HG03066 (cell line): ENCODE results near the gene SHROOM1.

ENCODE experiments used
- ATAC-seq: cut with Tn5 transposase; IDR thresholded peaks from one replicate; pipeline ENCODE4 v1.9.1; 2021; ENCODE audit warnings: low read depth; ENCODE audit not compliant: unreplicated experiment

SHROOM1 gene

GRCh38 chr5:132825834-132826391, 4.5 kb downstream of the SHROOM1 start:
- ATAC-seq = no peak

GRCh38 chr5:132825033-132825833, 5.2 kb downstream of the SHROOM1 start:
- ATAC-seq = no peak

DNA sequence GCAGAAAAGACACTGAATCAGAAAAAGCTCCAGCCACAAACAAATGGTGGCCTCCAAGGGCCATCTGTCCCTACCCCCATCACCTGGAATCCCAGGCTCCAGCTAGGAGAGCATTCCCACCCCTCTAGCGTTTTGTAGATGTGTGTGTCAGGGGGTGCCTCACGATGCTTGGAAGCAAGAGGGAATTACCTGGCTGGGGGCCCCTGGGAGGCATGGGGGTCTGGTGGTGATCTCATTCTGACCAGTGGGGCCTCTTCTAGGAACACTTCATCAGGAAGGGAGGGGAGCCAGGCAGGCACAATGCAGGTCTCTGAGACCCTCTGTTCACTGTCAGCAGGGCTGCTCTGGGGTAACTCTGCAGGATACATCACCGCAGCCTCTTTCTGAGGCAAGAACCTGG, 6.0 kb downstream of the SHROOM1 start:
- no peak for ATAC-seq

DNA sequence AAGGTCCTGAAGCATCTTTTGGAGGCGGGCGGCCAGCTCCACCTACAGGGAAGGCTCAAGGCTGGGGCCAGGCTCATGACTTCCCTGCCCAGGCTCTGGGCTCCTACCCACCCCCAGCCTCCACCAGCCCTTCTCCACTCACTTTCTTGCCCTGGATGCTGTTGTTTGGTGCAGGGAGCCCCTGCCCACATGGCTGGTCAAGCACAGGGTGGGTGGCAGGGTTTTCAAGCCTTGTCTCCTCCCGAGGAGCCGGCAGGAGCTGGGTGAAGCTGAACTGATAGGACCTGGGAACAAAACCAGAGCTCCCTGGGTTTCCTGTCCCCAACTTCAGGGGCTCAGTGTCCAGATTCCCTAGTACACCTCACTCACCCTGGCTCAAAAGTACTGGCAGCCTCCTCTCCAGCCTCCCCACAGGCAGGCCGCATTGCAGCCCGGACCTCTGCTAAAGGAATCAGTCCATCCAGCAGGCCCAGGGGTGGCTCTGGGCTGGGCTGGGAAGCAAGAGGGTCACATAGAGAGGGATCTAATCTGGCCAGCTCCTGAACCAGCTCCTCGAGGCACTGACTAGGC, 6.9 kb downstream of the SHROOM1 start:
- no peak for ATAC-seq

DNA sequence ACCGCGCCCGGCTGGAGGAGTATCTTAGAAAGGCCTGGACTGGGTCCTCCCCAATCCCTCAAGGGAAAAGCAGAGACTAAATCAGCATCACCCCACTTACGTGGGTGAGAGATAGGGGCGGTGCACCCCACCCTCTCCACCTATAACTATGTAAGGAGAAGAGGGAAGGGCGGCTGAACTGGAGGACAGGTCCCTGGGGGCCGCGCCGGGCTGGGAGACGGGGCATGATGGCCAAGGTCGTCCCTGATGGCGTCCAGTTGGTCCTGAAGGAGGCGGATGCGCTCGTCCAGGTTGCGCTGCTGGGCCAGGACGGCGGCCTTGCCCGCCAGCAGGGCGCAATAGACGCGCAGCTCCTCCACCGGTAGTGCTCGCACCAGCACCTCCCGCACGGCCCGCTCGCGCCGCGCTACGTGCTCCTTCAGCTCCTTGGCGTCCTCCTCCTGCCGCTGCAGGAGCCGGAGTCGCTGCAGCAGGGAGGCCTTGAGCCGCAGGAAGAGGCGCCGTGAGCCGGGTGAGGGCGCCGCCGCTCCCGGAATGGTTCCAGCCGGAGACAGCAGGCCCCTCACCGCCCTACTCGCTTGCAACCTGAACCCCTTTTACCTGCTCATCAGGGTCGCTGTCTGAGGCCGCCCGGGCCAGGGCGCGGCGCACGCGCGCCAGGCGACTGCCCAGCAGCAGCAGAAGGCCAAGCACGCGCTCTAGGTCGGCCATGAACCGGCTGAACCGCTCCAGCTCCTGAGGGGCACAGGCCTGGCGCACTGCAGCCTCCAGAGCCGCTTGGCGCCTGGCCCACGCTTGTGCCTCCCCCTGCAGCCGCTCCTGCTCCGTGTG, 7.6 kb downstream of the SHROOM1 start:
- no peak for ATAC-seq

- ATAC-seq = no peak
These were observed 8.7 kb downstream of the SHROOM1 start for GRCh38 chr5:132821791-132822190.

DNA sequence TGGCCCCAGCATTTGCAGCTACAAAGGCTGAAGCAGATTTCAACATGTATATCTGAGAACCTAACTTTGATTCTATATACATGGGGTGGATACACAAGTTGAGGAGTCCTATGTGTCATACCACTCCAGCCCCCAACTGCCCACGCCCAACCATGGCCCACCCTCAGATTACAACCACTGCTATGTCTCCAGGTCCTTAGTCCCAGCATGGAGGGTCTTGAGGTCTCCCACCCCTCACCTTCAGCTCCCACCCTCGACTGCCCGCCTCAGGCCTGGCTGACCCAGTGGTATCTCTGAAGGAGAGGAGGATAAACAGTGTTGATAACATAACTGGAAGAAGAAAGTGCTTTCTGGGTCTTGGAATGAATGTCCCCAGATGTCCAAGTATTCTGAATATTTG, 9.1 kb downstream of the SHROOM1 start:
- no peak for ATAC-seq

DNA sequence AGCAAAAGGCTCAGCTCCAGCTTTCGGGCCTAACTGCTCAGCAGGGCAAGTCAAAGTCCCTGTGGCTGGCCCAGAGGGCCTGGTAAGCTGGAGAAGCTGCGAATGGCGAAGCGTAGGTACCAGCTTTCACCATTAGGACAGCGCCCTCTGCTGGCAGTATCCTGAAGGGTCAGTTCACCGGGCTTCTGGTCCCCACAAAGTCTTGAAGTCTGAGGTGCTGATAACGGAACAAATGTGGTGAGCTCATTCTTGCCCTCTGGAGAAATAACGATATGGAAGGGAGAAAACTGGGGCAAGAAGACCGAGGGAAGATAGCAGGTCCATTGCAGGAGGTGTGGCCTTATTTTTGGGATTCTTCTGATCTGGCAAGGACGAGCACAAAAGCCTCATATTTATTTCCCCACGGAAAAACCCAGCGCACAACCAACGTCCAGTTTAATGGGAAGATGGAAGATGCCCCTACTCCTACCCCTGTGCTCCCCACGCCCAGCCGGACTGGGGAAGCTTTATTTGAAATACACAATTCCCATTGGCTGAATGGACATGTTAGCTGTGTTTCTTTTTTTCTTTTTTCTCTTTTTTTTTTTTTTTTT, 10.2 kb downstream of the SHROOM1 start:
- ATAC-seq = peak; percentile 86

- no peak for ATAC-seq
These were observed 11.0 kb downstream of the SHROOM1 start for GRCh38 chr5:132819468-132819867.

GRCh38 chr5:132817011-132817410, 13.4 kb downstream of the SHROOM1 start:
- ATAC-seq = no peak

DNA sequence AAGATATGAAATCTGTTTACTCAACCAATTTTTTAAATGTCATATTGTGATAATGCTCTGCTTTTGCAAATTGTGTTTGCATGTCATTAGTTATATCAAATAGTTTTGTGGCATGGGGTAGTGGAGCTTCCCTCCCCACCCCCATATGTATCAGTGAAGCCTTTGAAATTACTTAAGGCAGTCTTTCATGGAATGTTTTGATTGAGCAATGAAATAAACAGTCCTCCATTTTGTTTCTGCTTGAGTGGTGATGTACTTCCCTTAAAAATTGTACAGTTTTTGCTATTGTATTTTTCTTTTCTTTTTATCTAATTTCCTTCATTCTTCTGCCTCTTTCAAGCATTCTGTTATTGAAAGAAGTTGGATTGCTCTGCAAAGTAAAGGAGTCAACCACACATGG, 13.9 kb downstream of the SHROOM1 start:
- ATAC-seq = no peak

- no peak for ATAC-seq
These were observed 14.4 kb downstream of the SHROOM1 start for GRCh38 chr5:132816083-132816482.

DNA sequence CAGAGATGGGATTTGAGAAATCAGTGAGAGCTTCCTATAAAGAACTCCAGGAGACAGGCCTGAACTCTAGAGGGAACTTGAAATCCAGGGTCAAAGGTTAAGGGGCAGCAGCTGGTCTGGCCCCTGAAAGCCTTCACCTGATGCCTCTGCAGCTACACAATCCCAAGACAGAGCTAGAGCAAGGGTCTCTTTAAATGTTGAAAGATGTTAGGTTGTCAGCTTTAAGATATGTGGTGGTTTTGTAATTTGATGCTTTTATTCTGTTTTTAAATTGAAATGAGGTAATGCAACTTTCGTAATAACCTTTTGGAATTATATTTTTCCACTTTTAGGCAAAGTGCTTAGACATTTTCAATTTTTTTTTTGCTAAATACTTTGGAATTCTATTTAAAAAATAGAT, 15.0 kb downstream of the SHROOM1 start:
- ATAC-seq = no peak

GRCh38 chr5:132814503-132815294, 15.7 kb downstream of the SHROOM1 start:
- ATAC-seq = no peak

DNA sequence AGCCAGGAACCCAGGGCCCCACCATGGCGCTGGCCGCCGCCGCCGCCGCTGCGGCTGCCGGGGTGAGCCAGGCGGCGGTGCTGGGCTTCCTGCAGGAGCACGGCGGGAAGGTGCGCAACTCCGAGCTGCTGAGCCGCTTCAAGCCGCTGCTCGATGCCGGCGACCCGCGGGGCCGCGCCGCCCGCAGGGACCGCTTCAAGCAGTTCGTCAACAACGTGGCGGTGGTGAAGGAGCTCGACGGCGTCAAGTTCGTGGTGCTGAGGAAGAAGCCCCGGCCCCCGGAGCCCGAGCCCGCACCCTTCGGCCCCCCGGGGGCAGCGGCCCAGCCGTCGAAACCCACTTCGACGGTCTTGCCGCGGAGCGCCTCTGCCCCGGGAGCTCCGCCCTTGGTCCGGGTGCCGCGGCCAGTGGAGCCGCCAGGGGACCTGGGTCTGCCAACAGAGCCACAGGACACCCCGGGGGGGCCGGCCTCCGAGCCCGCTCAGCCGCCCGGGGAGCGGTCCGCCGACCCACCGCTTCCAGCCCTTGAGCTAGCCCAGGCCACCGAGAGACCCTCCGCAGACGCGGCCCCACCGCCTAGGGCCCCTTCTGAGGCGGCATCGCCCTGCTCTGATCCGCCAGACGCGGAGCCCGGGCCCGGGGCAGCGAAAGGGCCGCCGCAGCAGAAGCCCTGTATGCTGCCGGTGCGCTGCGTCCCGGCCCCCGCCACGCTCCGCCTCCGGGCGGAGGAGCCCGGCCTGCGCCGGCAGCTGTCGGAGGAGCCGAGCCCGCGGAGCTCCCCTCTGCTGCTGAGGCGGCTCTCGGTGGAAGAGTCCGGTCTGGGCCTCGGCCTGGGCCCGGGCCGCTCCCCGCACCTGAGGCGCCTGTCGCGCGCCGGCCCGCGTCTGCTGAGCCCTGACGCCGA, 16.6 kb downstream of the SHROOM1 start:
- no peak for ATAC-seq

DNA sequence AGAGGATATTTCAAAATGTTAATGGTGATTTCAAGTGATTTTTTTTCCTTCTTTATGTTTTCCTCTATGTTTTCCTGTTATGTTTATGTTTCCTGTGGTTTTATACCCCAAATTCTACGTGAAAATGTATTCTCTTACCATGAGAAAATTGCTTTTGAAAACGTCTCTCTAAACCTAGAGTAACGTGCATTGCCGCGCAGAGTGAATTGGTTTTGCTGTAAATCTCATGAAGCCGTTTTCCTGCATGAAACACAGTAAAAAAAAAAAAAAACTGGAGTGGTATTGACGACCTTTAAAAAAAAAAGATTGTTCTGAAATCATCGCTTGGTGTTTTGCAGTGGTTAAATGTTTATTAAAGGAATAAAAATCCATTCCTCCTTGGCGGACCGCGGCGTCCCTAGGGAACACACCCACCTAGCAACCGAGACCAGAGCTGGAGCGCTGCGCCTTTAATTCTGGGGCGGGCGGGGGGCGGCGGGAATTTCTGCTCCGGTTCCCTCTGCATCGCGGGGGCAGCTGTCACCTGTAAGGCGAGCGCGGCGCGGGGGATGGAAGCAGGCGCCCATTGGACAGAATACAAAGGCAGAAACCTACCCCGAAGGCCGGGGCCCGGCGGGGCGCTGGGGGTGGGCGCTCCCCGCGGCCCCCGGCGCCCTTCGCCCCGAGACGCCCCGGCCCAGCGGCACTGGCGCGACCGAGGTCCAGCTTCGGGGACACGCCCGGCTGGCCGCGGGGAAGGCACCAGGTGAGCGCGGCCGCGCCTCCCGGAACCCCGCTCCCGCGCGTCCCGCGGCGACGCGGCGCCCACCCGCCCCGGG, 17.5 kb downstream of the SHROOM1 start, which contains the start of gene SOWAHA:
Gene SOWAHA (plus strand): TSS at position 522 of the 818 bp plus-strand sequence. CDS start 320 bp downstream, outside the sequence.
- no peak for ATAC-seq

GRCh38 chr5:132812123-132812765, 18.2 kb downstream of the SHROOM1 start:
- ATAC-seq = no peak

DNA sequence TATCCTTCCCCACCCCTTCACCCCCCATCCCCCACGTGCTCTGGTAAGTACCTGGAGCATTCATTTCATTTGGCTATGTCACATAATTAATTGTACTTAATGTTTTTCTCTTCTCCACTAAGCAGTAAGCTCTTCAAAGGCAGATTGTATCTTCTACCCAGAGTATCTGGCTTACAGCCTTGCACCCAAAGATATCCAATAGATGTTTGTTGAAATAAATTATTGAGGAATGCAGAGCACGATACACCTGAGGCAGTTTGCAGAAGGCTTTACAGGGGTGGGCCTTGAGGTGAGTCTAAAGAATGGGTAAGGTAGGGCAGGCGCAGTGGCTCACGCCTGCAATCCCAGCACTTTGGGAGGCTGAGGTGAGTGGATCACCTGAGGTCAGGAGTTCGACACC, 19.8 kb downstream of the SHROOM1 start:
- no peak for ATAC-seq
